ENCODE data around the gene LPCAT2.

- TF ChIP-seq FOXA1 (IDR thresholded peaks at IDR 0.05), result no peak
- no peak for TF ChIP-seq ELF4 (IDR thresholded peaks at IDR 0.05)
- no peak for TF ChIP-seq PKNOX1 (IDR thresholded peaks at IDR 0.05)
- TF ChIP-seq NFRKB (IDR thresholded peaks at IDR 0.05), result no peak
- TF ChIP-seq ARNT (IDR thresholded peaks at IDR 0.05), result no peak
- no peak for TF ChIP-seq SUZ12 (IDR thresholded peaks at IDR 0.05)
- no peak for TF ChIP-seq CTBP1 (IDR thresholded peaks at IDR 0.05; ENCODE audit: borderline replicate concordance)
- no peak for TF ChIP-seq SP1 (IDR thresholded peaks at IDR 0.05)
- TF ChIP-seq BHLHE40 (IDR thresholded peaks at IDR 0.05; ENCODE audit: borderline replicate concordance), result no peak
- no peak for TF ChIP-seq FOXK2 (IDR thresholded peaks at IDR 0.05)
- TF ChIP-seq FOXM1 (IDR thresholded peaks at IDR 0.05; ENCODE audit: borderline replicate concordance), result no peak
These were observed 9.6 kb upstream of the LPCAT2 start for GRCh38 chr16:55499281-55499680.
